ENCODE data around the gene SPOCK2. TPM values are rescaled to one million over a fixed set of nuclear protein-coding genes. Genes with fewer than 3 reads are reported as not detected.

SPOCK2 gene
- total RNA-seq, 4 donors from 2014 or later, result 3.4 to 6.7 (median 5.3) TPM

GRCh38 chr10:72020914-72021809 lies 67.2 kb downstream of the SPOCK2 start:
- no peak for ATAC-seq
- Histone ChIP-seq H3K36me3 (no peaks in the 10 kb centered on the region), H3K27ac (no peak overlapping the region), H3K4me1 (peaks cover 20 to 25% of the 10 kb centered on the region in 2 donors), H3K27me3 (no peaks in the 10 kb centered on the region), H3K4me3 (no peak overlapping the region), H3K9me3 (no peaks in the 10 kb centered on the region)
- DNase-seq, result no peak
- TF ChIP-seq POLR2A (IDR thresholded peaks at IDR 0.05) (no peak), CTCF (IDR thresholded peaks at IDR 0.05 in 4 of 5, conservative IDR thresholded peaks at IDR 0.05 in 1 of 5) (no peak)
- in situ Hi-C loops (cut with MboI; ENCODE audit: low sequenced_read_pairs in 4 of 4), result no loop called here
- intact Hi-C loops (cut with DNase I; ENCODE audit: low total_unique reads), result no loop called here

GRCh38 chr10:72019085-72019876 lies 69.1 kb downstream of the SPOCK2 start:
- ATAC-seq (no peak), DNase-seq (no peak)
- no peak overlapping the region for H3K4me3 ChIP-seq
- H3K27me3 ChIP-seq, result no peaks in the 10 kb centered on the region
- in situ Hi-C loops (cut with MboI; ENCODE audit: low sequenced_read_pairs in 4 of 4), result no loop called here
- H3K4me1 ChIP-seq, result peaks cover 33 to 38% of the 10 kb centered on the region in 2 donors
- H3K36me3 ChIP-seq, result no peaks in the 10 kb centered on the region
- TF ChIP-seq POLR2A (IDR thresholded peaks at IDR 0.05) (no peak), CTCF (IDR thresholded peaks at IDR 0.05 in 4 of 5, conservative IDR thresholded peaks at IDR 0.05 in 1 of 5) (no peak)
- intact Hi-C loops (cut with DNase I; ENCODE audit: low total_unique reads), result no loop called here
- no peak overlapping the region for H3K27ac ChIP-seq
- no peaks in the 10 kb centered on the region for H3K9me3 ChIP-seq

- Histone ChIP-seq H3K4me3 (no peak overlapping the region), H3K9me3 (no peaks in the 10 kb centered on the region), H3K27me3 (no peaks in the 10 kb centered on the region), H3K27ac (peak overlapping the region; percentile 76 to 86 (median 80)), H3K4me1 (peaks cover 55% of the 10 kb centered on the region in 2 donors), H3K36me3 (no peaks in the 10 kb centered on the region)
- in situ Hi-C loops (cut with MboI; ENCODE audit: low sequenced_read_pairs in 4 of 4) (no loop called here), intact Hi-C loops (cut with DNase I; ENCODE audit: low total_unique reads) (loop anchor here (2.0 kb wide), 1 partner anchor 42 kb away; no protein-coding TSS in a partner anchor)
- TF ChIP-seq POLR2A (IDR thresholded peaks at IDR 0.05) (no peak), CTCF (IDR thresholded peaks at IDR 0.05 in 4 of 5, conservative IDR thresholded peaks at IDR 0.05 in 1 of 5) (no peak)
- ATAC-seq (peak; percentile 77 to 95), DNase-seq (peak; percentile 65 to 96)
These were observed 71.6 kb downstream of the SPOCK2 start for GRCh38 chr10:72016608-72017300.

- DNase-seq (no peak), ATAC-seq (no peak)
- Histone ChIP-seq H3K36me3 (no peaks in the 10 kb centered on the region), H3K27ac (peak overlapping the region; percentile 76 to 86 (median 80)), H3K4me1 (peaks cover 60% of the 10 kb centered on the region in 2 donors), H3K9me3 (no peaks in the 10 kb centered on the region), H3K27me3 (no peaks in the 10 kb centered on the region), H3K4me3 (no peak overlapping the region)
- TF ChIP-seq CTCF (IDR thresholded peaks at IDR 0.05 in 4 of 5, conservative IDR thresholded peaks at IDR 0.05 in 1 of 5) (no peak), POLR2A (IDR thresholded peaks at IDR 0.05) (no peak)
- in situ Hi-C loops (cut with MboI; ENCODE audit: low sequenced_read_pairs in 4 of 4), result no loop called here
- intact Hi-C loops (cut with DNase I; ENCODE audit: low total_unique reads), result loop anchor here (2.0 kb wide), 1 partner anchor 41 kb away; no protein-coding TSS in a partner anchor
These were observed 72.5 kb downstream of the SPOCK2 start for GRCh38 chr10:72015841-72016240.

All from gastrocnemius medialis (tissue), 4 donors.